ENCODE results near the gene LHCGR.

The LHCGR gene

DNA sequence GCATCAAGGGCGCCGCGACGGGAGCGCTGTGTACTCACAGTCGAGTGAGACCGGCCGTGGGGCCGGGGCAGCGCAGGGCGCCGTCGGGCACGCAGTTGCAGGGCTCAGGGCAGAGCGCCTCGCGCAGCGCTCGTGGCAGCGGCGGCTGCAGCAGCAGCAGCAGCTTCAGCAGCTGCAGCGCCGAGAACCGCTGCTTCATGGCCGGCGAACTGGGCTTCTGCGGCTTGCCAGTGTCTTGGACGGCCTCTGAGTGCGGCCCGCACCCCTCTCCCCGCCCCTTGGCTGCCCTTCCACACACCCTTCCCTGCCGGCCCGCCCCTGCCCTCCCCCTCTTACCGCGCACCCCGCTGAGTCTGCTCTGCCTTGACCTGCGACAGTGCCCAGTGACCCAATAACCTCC is at the start of gene LHCGR:
LHCGR (minus strand) TSS at position 252 of the 400 bp plus-strand sequence; CDS start at position 199, 53 bp downstream.
- TF ChIP-seq CTCF (IDR thresholded peaks at IDR 0.05; ENCODE audit: low read depth, low read length): no peak
- no peak for TF ChIP-seq POLR2A (IDR thresholded peaks at IDR 0.05; ENCODE audit: extremely low read depth, insufficient read length)
- no peak for TF ChIP-seq MAX (IDR thresholded peaks at IDR 0.05; ENCODE audit: low read depth, low read length)
- no peak for TF ChIP-seq MYC (IDR thresholded peaks at IDR 0.05; ENCODE audit: low read depth, low read length)
- no peak within 1 kb of the TSS for H3K4me3 ChIP-seq (ENCODE audit: low read depth, low read length)
- no peak for DNase-seq (ENCODE audit: low read depth)

- no peak for DNase-seq (ENCODE audit: low read depth)
- no peak overlapping the region for H3K4me3 ChIP-seq (ENCODE audit: low read depth, low read length)
- TF ChIP-seq MYC (IDR thresholded peaks at IDR 0.05; ENCODE audit: low read depth, low read length): no peak
- TF ChIP-seq POLR2A (IDR thresholded peaks at IDR 0.05; ENCODE audit: extremely low read depth, insufficient read length): no peak
- no peak for TF ChIP-seq CTCF (IDR thresholded peaks at IDR 0.05; ENCODE audit: low read depth, low read length)
- no peak for TF ChIP-seq MAX (IDR thresholded peaks at IDR 0.05; ENCODE audit: low read depth, low read length)
Measured at GRCh38 chr2:48799601-48800000, 44.1 kb upstream of the LHCGR start.

DNA sequence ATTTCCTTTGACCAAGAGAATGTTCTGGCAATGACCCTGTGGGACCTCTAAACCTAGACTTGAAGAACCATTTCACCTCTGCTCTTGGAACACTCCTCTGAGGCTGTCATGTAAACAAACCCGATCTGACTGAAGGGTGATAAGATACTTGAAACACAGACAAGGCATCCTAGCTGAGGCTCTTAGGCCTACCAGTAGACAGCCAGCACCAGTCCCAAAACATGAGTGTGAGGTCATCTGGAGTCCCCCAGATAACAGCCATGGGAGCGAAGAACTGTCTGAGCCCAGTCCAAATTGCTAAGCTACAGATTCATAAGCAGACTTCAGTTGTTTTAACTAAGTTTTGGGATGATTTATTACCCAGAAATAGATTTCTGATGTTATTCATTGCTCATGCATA is 39.5 kb upstream of the LHCGR start:
- DNase-seq (ENCODE audit: low read depth): no peak
- no peak overlapping the region for H3K4me3 ChIP-seq (ENCODE audit: low read depth, low read length)
- no peak for TF ChIP-seq POLR2A (IDR thresholded peaks at IDR 0.05; ENCODE audit: extremely low read depth, insufficient read length)
- no peak for TF ChIP-seq CTCF (IDR thresholded peaks at IDR 0.05; ENCODE audit: low read depth, low read length)
- no peak for TF ChIP-seq MYC (IDR thresholded peaks at IDR 0.05; ENCODE audit: low read depth, low read length)
- TF ChIP-seq MAX (IDR thresholded peaks at IDR 0.05; ENCODE audit: low read depth, low read length): no peak

- no peak for TF ChIP-seq MAX (IDR thresholded peaks at IDR 0.05; ENCODE audit: low read depth, low read length)
- DNase-seq (ENCODE audit: low read depth): no peak
- H3K4me3 ChIP-seq (ENCODE audit: low read depth, low read length): no peak overlapping the region
Measured at GRCh38 chr2:48793671-48794070, 38.1 kb upstream of the LHCGR start.

DNA sequence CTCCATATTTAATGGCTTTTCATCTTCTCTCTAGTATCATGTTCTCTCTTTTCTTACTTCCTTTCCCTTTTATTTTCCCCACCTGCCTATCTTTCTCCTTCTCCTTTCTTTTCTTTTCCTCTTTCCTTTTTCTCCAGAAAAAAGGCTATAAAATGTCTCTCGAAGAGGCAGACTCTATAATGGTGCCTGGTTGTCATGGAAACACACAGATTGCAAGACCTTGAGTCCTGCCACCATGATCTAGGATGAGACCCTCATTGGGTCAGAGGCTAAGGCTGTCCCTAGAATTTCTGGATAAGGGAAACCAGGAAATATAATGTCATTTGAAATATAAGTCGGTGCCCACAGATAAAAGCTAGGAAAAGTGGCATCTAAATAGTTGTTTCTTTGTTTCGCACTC is 36.5 kb upstream of the LHCGR start:
- H3K4me3 ChIP-seq (ENCODE audit: low read depth, low read length): no peak overlapping the region
- TF ChIP-seq CTCF (IDR thresholded peaks at IDR 0.05; ENCODE audit: low read depth, low read length) (no peak), POLR2A (IDR thresholded peaks at IDR 0.05; ENCODE audit: extremely low read depth, insufficient read length) (no peak), MAX (IDR thresholded peaks at IDR 0.05; ENCODE audit: low read depth, low read length) (no peak), MYC (IDR thresholded peaks at IDR 0.05; ENCODE audit: low read depth, low read length) (no peak)
- no peak for DNase-seq (ENCODE audit: low read depth)

DNA sequence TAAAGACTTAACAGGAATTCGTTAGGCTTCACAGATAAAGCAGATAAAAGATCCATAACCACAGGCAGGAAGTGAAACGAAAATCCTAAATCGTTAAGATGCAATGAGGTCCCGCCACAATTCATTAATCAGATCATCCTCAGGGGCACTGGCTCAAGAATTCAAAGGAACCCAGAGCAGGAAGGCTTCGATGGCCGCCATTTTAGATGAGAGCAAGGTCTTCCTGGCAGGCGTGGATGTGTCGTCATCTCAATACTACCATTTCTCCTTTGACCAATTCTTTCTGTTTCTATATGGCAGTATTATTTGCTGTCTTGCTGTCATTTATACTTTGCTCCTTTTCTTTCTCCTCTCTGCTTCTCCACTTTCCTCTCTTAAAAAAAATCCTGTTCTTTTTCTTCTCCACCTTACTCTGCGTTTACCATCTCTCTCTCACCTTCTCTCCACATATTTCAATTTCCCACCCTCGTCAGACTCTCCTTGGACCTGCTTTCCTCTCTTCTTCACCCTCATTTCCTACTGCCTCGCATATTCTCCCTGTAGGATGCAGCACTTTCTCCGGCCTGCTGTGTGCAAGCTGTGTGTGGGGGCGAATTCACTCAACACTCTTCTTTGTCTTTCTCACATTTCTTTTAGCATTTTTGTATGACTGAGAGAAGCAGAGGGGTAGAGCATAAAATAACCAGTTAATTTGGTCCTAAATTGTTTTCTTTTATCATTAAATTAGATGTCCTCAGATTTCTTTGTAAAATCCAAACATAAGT is 35.1 kb upstream of the LHCGR start:
- H3K4me3 ChIP-seq (ENCODE audit: low read depth, low read length): no peak overlapping the region
- no peak for TF ChIP-seq POLR2A (IDR thresholded peaks at IDR 0.05; ENCODE audit: extremely low read depth, insufficient read length)
- no peak for TF ChIP-seq MAX (IDR thresholded peaks at IDR 0.05; ENCODE audit: low read depth, low read length)
- TF ChIP-seq MYC (IDR thresholded peaks at IDR 0.05; ENCODE audit: low read depth, low read length): no peak
- TF ChIP-seq CTCF (IDR thresholded peaks at IDR 0.05; ENCODE audit: low read depth, low read length): no peak

More for the DNA sequence above, 35.1 kb upstream of the LHCGR start:
- DNase-seq (ENCODE audit: low read depth): no peak

All from NB4 (cell line).